GM10847 (cell line): ENCODE data around the gene CERK.

Source experiments
- POLR2A ChIP-seq: IDR thresholded peaks from 2 replicates; pipeline ENCODE4 v1.6.1; 2011; ENCODE audit not compliant: insufficient read length; ENCODE audit errors: extremely low read depth

Gene CERK

GRCh38 chr22:46687460-46687859 is 50.6 kb downstream of the CERK start:
- no peak for TF ChIP-seq POLR2A

DNA sequence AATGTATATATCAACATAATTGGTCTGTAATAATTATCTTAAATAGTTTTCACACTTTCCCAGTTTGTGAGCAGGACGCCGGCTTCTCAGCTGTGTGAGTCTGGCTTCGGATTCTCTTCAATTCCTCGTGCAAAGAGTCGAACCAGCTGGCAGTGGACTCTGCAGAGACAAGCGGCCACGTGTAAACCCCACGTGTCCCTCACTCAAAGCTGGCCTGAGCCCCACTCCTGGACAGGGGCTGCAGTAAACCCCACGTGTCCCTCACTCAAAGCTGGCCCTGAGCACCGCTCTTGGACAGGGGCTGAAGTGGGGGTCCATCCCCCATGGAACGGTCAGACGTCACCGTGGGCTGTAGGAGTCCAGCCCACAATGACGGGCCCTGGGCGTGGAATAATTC is 51.0 kb downstream of the CERK start:
- no peak for TF ChIP-seq POLR2A

DNA sequence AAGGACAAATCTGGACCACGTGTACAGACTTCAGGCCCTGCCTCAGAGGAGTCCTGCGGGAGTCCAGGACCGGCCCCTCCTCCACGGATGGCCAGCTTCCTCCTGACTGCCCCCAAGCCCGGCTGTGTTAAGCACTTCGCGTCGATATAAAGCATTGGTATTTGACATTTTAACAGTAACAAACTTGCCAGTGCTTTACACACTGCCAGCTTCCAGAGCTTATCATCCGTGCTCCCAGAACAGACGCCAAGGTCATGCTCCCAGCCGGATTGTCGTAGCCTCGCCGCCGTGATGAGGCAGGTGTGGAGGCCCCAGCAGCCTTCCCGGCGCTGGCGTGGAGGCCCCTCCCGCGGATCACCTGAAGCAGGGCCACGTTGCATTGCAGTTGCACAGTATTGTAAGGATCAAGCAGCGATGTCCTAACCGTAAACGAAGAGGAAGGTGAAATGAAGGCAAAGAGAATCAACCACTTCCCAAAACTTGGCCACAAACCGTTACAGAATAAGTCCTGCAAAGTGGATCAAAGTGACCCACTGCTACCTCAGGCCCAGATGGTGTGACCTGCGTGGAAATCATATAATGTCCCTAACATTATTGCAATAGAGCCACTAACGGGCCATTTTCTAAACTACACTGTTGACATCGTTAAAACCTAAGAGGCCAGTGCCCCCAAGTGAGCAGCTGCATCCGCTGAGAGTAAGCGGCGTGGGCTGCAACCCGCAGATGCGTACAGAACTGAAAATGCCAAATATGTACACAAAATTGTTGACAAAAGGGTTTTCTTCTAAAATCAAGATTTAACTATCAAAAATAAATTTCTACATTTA is 51.6 kb downstream of the CERK start:
- no peak for TF ChIP-seq POLR2A

GRCh38 chr22:46684706-46685105 is 53.3 kb downstream of the CERK start:
- no peak for TF ChIP-seq POLR2A

DNA sequence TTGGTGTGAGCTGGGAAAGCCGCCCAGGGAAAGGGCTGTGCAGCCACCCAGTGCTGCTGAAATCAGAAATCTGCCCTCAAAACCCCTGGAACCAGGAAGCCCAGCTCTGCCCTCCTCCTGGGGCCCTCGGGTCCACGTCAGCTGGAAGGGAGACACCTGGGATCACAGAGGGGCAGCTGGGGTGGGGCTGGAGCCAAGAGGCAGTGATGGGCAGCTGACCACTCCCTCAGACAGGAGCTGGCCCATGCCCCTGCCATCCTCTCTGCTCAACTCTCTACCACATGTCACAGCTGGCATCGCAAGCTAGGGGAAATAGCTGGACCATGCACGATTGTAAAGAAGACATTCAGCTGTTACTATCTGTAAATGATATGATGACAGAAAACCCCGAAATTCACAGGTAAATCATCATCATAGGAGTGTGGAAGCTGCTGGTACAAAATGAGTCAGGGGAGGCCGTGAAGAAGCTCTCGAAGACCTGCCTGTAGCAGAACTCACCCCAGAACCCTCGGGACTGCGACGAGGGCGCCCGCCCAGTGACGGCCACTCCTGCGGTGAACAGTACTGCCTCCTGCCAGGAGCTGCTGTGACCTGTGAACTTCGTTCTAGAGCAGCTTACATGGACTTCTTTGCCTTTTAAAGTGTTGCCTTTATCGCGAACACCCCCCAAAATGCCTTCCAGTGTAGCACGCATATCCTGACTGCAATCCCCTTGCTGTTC is 55.9 kb downstream of the CERK start:
- no peak for TF ChIP-seq POLR2A

DNA sequence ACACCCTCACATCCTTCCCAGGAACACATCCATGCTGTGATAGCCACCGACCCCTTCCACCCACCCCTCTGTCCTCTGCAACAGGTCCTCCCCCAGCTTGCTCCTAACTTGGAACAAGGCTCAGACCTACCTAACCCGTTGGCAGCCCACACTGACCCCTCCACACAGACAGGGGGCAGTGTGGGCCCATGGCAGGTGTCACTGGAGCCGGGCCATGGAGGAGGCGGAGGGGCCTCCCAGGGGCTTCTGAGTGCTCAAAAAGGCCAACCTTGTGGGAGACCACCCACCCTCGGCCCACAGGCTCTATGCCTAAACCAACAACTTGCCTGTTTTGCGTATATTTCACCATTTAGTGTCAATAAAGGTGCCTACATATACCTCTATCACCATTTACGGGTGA is 57.0 kb downstream of the CERK start:
- TF ChIP-seq POLR2A: no peak

GRCh38 chr22:46679706-46680269 is 58.3 kb downstream of the CERK start:
- TF ChIP-seq POLR2A: no peak

- no peak for TF ChIP-seq POLR2A
Measured at GRCh38 chr22:46678785-46679700, 59.0 kb downstream of the CERK start.

DNA sequence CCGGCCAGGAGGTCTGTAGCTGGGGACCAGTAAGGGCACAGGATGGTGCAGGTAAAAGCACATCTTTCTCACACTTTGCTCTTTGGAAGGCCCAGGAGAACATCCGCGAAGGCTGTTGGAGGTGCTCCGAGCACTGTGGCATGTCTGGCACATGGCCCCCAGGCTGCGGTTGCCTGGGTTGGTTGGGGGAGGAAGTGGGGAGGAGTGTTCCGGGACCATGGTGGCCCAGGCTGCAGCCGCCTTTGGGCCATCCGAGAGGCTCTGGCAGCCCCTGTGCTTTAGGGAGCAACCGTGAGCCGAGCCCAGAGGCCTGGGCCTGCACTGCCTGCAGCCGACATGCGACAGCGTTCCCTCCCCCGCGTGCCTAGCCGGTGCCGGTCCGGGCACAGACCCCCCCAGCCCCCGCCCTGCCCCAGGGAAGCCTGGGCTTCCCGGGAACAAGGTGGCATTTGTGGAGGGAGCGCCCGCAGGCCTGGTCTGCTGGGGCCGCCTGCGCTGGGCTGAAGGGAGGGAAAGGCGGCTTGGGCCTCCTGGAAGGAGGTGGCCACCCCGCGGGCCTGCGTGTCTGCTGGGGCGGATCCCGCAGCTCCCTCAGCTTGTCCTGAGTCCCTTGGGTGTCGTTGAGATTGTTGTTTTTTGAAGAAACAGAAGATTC is 59.9 kb downstream of the CERK start:
- no peak for TF ChIP-seq POLR2A

DNA sequence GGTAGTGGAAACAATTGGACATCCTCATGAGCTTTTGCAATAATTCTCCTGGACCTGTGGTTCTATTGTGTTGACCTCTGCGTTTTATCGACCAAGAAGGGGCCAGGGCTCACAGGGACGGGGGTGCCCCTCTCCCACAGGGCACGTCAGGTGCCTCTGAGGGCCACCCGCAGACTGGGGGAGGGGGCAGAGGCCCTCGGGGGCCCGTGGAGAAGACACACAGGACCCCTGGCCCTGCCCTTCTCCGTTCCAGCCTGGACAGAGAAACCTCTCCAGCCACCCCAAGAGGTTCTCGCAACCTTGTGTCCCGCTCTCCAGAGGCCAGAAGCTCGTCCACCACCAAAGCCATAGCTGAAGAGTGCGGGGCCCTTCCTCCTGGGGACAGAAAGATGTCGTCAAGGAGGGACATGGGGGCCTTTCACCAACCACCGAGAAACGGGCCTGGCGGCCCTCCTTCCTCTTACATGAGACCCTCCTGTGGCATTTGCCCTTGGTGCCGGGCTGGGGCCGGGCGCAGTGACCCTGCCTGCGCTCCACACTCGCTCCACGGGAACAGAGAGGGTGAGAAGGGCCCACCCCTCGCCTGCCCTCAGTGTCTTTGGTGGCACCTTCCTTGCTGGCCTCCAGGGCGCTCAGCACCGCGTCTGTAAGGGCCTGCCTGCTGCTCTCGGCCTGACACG is 60.6 kb downstream of the CERK start:
- TF ChIP-seq POLR2A: no peak

GRCh38 chr22:46676881-46677280 is 61.2 kb downstream of the CERK start:
- TF ChIP-seq POLR2A: no peak

- no peak for TF ChIP-seq POLR2A
Measured at GRCh38 chr22:46676479-46676878, 61.6 kb downstream of the CERK start.

- TF ChIP-seq POLR2A: no peak
Measured at GRCh38 chr22:46675938-46676337, 62.1 kb downstream of the CERK start.

DNA sequence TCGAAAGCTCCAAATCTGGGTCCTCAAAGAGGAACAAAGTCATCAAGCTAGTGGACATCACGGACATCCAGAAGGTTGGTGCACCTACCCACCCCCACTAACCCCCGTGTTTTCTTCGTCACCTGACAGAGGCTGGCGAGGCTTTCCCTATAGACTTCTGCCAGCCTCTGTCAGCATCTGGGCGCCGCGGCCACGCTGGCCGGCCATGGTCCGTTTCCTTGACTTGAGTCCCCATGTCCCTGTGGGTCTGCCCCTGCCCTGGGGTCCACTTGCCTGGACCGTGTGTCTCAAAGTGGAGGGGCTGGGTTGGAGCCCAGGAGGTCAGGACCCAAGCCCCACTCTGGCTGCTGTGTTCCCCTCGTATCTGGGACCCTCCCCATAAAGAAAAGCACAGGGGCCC is 62.6 kb downstream of the CERK start:
- no peak for TF ChIP-seq POLR2A
